GM19239 (cell line): ENCODE measurements around the gene ARMH4.

ENCODE experiments used
- DNase-seq: peaks from one replicate; pipeline ENCODE4 v3.0.0; 2011; ENCODE audit warnings: low spot score; ENCODE audit not compliant: insufficient read length
- FAIRE-seq: peaks from 2 replicates; lab custom pipeline; 2011; peaks lifted over from hg19 to GRCh38; lab: Jason Lieb, UNC

Gene ARMH4

GRCh38 chr14:58060898-58061297, 91.1 kb downstream of the ARMH4 start:
- FAIRE-seq (no peak), DNase-seq (no peak)

GRCh38 chr14:58060077-58060476, 91.9 kb downstream of the ARMH4 start:
- DNase-seq = no peak
- no peak for FAIRE-seq

GRCh38 chr14:58059126-58059525, 92.9 kb downstream of the ARMH4 start:
- no peak for FAIRE-seq
- no peak for DNase-seq

GRCh38 chr14:58055497-58056010, 96.5 kb downstream of the ARMH4 start:
- FAIRE-seq (no peak), DNase-seq (no peak)

- FAIRE-seq = no peak
- no peak for DNase-seq
Observed at GRCh38 chr14:58054100-58054499, 97.9 kb downstream of the ARMH4 start.

- FAIRE-seq (no peak), DNase-seq (no peak)
Observed at GRCh38 chr14:58048219-58048618, 103.8 kb downstream of the ARMH4 start.

- DNase-seq (no peak), FAIRE-seq (no peak)
Observed at GRCh38 chr14:58027904-58028303, 124.1 kb downstream of the ARMH4 start.

- no peak for DNase-seq
- FAIRE-seq = no peak
Observed at GRCh38 chr14:58026967-58027366, 125.0 kb downstream of the ARMH4 start.

GRCh38 chr14:58026219-58026618, 125.8 kb downstream of the ARMH4 start:
- FAIRE-seq = no peak
- DNase-seq = no peak

- FAIRE-seq (no peak), DNase-seq (no peak)
Observed at GRCh38 chr14:58014778-58015177, 137.2 kb downstream of the ARMH4 start.

- DNase-seq (no peak), FAIRE-seq (no peak)
Observed at GRCh38 chr14:58002618-58003017, 149.4 kb downstream of the ARMH4 start.

GRCh38 chr14:57999979-58000378, 152.0 kb downstream of the ARMH4 start:
- FAIRE-seq = no peak
- no peak for DNase-seq

GRCh38 chr14:57999471-57999870, 152.5 kb downstream of the ARMH4 start:
- FAIRE-seq (no peak), DNase-seq (no peak)

GRCh38 chr14:57998766-57999165, 153.2 kb downstream of the ARMH4 start:
- FAIRE-seq = no peak
- DNase-seq = no peak

- DNase-seq (no peak), FAIRE-seq (no peak)
Observed at GRCh38 chr14:57991353-57991752, 160.7 kb downstream of the ARMH4 start.

- FAIRE-seq (no peak), DNase-seq (no peak)
Observed at GRCh38 chr14:57988445-57988844, 163.6 kb downstream of the ARMH4 start.

GRCh38 chr14:57987596-57988300, 164.3 kb downstream of the ARMH4 start:
- DNase-seq (no peak), FAIRE-seq (no peak)

GRCh38 chr14:57987051-57987450, 165.0 kb downstream of the ARMH4 start:
- no peak for DNase-seq
- no peak for FAIRE-seq

- FAIRE-seq (no peak), DNase-seq (no peak)
Observed at GRCh38 chr14:57982804-57983634, 169.0 kb downstream of the ARMH4 start.

- DNase-seq (no peak), FAIRE-seq (no peak)
Observed at GRCh38 chr14:57981817-57982560, 170.0 kb downstream of the ARMH4 start.
